Panc1 (cell line): ENCODE measurements around the gene ADARB2. TPM values are rescaled to one million over a fixed set of nuclear protein-coding genes. Genes with fewer than 3 reads are reported as not detected.

ENCODE experiments used
- ATAC-seq: fragments of 200-7000 bp; cut with Tn5 transposase; 2 replicates; pipeline ENCODE4 v1.9.1; 2020; ENCODE audit warnings: mild to moderate bottlenecking, moderate library complexity
- BruUV-seq: library from RNA; stranded (reverse); fragments of 400-500 nt; replicated peaks from 2 replicates; lab custom pipeline; 2021; lab: Mats Ljungman, UMichigan
- CTCF ChIA-PET: fragments of 300-600 bp; sonication (Branson Sonifier 250); formaldehyde crosslinking; loops from one replicate; lab custom pipeline; 2022; ENCODE audit warnings: antibody characterized with exemption; lab: Charles Lee
- POLR2A ChIA-PET: fragments of 300-600 bp; sonication (Branson Sonifier 250); formaldehyde crosslinking; loops from one replicate; lab custom pipeline; 2022; ENCODE audit warnings: antibody characterized with exemption; lab: Charles Lee
- DNase-seq: peaks from one replicate; pipeline ENCODE4 v3.0.0-alpha.2; 2010; ENCODE audit warnings: low read depth, low spot score
- H3K27ac ChIP-seq: 2 replicates; pipeline ENCODE4 v1.5.1; 2011; ENCODE audit warnings: mild to moderate bottlenecking, low read length, inconsistent platforms
- H3K27me3 ChIP-seq: fragments of 200-500 bp; sonication (Bioruptor generic); 2 replicates; pipeline ENCODE4 v1.6.0; 2014; ENCODE audit warnings: low read length, inconsistent platforms; ENCODE audit not compliant: control insufficient read depth, insufficient read depth
- H3K36me3 ChIP-seq: fragments of 200-500 bp; sonication (Bioruptor generic); 2 replicates; pipeline ENCODE4 v1.5.1; 2014; ENCODE audit warnings: inconsistent platforms, mild to moderate bottlenecking, low read length, moderate library complexity; ENCODE audit not compliant: control insufficient read depth, insufficient read depth
- H3K4me1 ChIP-seq: 2 replicates; pipeline ENCODE4 v1.5.1; 2011; ENCODE audit warnings: inconsistent platforms, mild to moderate bottlenecking, low read length, moderate library complexity; ENCODE audit not compliant: control insufficient read depth, insufficient read depth
- H3K4me3 ChIP-seq, 2 experiments: 2 replicates each; pipeline ENCODE4 v1.5.1; 2011 to 2012; ENCODE audit warnings: low read depth in 2 of 2, low read length in 2 of 2, mild to moderate bottlenecking in 2 of 2, inconsistent platforms in 1 of 2, moderate library complexity in 1 of 2
- H3K9me3 ChIP-seq: fragments of 200-500 bp; sonication (Bioruptor generic); 2 replicates; pipeline ENCODE4 v1.5.1; 2014; ENCODE audit warnings: low read depth, mild to moderate bottlenecking, inconsistent platforms, low read length, moderate library complexity; ENCODE audit not compliant: control insufficient read depth, insufficient read depth
- CTCF ChIP-seq: fragments of 450-650 bp; IDR thresholded peaks from 2 replicates; pipeline ENCODE4 v1.5.1; 2017; ENCODE audit warnings: mild to moderate bottlenecking
- POLR2AphosphoS5 ChIP-seq: IDR thresholded peaks from 2 replicates; pipeline ENCODE4 v1.6.1; 2012; ENCODE audit warnings: mild to moderate bottlenecking, low read depth, low read length, moderate library complexity
- SIN3A ChIP-seq: IDR thresholded peaks from 2 replicates; pipeline ENCODE4 v1.6.1; 2012; ENCODE audit warnings: low read depth, mild to moderate bottlenecking, low read length, moderate library complexity, borderline replicate concordance; ENCODE audit not compliant: insufficient read depth
- TCF7L2 ChIP-seq: IDR thresholded peaks from 2 replicates; pipeline ENCODE4 v1.6.1; 2011; ENCODE audit warnings: mild to moderate bottlenecking, low read depth, low read length, inconsistent platforms
- in situ Hi-C: cut with HindIII; loops from 2 replicates; pipeline ENCODE4 v1.10.0; 2016; ENCODE audit warnings: low sequenced_read_pairs, low pct_unique_long_range_greater_than_20kb
- intact Hi-C: fragments of 100-400 bp; cut with micrococcal nuclease; formaldehyde crosslinking; loops from one replicate; pipeline ENCODE4 v1.10.0; 2022; ENCODE audit not compliant: unreplicated experiment
- total RNA-seq: library from RNA; stranded (reverse); gene quantifications from one replicate; pipeline ENCODE4 v1.2.1, GENCODE V29; 2021; ENCODE audit not compliant: unreplicated experiment
- TF ChIP-seq, protein P1 (sequence below), 2 experiments: IDR thresholded peaks; 2 replicates each; pipeline ENCODE4 v1.6.1; 2011 to 2012; ENCODE audit warnings: low read depth in 2 of 2, control low read depth in 1 of 2, low read length in 1 of 2, mild to moderate bottlenecking in 1 of 2, moderate library complexity in 1 of 2; ENCODE audit not compliant: insufficient read depth in 1 of 2

ADARB2 gene
- total RNA-seq, 1 experiment from 2014 or later = 0.31 TPM

GRCh38 chr10:1513221-1513620, 224.1 kb downstream of the ADARB2 start:
- ATAC-seq (no peak), DNase-seq (no peak)
- intact Hi-C loops = no loop called here
- no peaks in the 10 kb centered on the region for H3K9me3 ChIP-seq
- no peak overlapping the region for H3K4me3 ChIP-seq
- ChIA-PET CTCF (no interaction called here), POLR2A (interaction anchor here (0.6 kb wide), 1 partner anchor 67 kb away, joined by 3 read pairs; no protein-coding TSS in a partner anchor)
- peaks cover 2% of the 10 kb centered on the region; the same call in 1 of the 2 replicates for H3K27me3 ChIP-seq
- no peaks in the 10 kb centered on the region for H3K4me1 ChIP-seq
- BruUV-seq = no TSS peak
- no peaks in the 10 kb centered on the region for H3K36me3 ChIP-seq
- TF ChIP-seq TCF7L2 (no peak), CTCF (no peak), POLR2AphosphoS5 (no peak), SIN3A (no peak)
- TF ChIP-seq, protein P1, sequence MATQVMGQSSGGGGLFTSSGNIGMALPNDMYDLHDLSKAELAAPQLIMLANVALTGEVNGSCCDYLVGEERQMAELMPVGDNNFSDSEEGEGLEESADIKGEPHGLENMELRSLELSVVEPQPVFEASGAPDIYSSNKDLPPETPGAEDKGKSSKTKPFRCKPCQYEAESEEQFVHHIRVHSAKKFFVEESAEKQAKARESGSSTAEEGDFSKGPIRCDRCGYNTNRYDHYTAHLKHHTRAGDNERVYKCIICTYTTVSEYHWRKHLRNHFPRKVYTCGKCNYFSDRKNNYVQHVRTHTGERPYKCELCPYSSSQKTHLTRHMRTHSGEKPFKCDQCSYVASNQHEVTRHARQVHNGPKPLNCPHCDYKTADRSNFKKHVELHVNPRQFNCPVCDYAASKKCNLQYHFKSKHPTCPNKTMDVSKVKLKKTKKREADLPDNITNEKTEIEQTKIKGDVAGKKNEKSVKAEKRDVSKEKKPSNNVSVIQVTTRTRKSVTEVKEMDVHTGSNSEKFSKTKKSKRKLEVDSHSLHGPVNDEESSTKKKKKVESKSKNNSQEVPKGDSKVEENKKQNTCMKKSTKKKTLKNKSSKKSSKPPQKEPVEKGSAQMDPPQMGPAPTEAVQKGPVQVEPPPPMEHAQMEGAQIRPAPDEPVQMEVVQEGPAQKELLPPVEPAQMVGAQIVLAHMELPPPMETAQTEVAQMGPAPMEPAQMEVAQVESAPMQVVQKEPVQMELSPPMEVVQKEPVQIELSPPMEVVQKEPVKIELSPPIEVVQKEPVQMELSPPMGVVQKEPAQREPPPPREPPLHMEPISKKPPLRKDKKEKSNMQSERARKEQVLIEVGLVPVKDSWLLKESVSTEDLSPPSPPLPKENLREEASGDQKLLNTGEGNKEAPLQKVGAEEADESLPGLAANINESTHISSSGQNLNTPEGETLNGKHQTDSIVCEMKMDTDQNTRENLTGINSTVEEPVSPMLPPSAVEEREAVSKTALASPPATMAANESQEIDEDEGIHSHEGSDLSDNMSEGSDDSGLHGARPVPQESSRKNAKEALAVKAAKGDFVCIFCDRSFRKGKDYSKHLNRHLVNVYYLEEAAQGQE (IDR thresholded peaks at IDR 0.05; ENCODE audit: insufficient read depth in 1 of 2, low read depth in 2 of 2, low read length in 1 of 2) = no peak
- in situ Hi-C loops = no loop called here
- no peak overlapping the region for H3K27ac ChIP-seq

- BruUV-seq = no TSS peak
- intact Hi-C loops (no loop called here), in situ Hi-C loops (no loop called here)
- ChIA-PET POLR2A (no interaction called here), CTCF (no interaction called here)
- no peaks in the 10 kb centered on the region for H3K27me3 ChIP-seq
- TF ChIP-seq SIN3A (no peak), POLR2AphosphoS5 (no peak), CTCF (no peak), TCF7L2 (no peak)
- TF ChIP-seq, protein P1 (IDR thresholded peaks at IDR 0.05; ENCODE audit: insufficient read depth in 1 of 2, low read depth in 2 of 2, low read length in 1 of 2) = no peak
- H3K27ac ChIP-seq = no peak overlapping the region
- H3K4me3 ChIP-seq = no peak overlapping the region
- no peaks in the 10 kb centered on the region for H3K36me3 ChIP-seq
- no peaks in the 10 kb centered on the region for H3K4me1 ChIP-seq
- no peaks in the 10 kb centered on the region for H3K9me3 ChIP-seq
- ATAC-seq (no peak), DNase-seq (no peak)
Observed at GRCh38 chr10:1509011-1509530, 228.3 kb downstream of the ADARB2 start.
